Measurements from ENCODE around the gene VPS13D. TPM values are rescaled to one million over a fixed set of nuclear protein-coding genes. Genes with fewer than 3 reads are reported as not detected.
A peak's percentile ranks its signal among the peaks of the same experiment; 100 is the strongest.

Gene VPS13D
- total RNA-seq, 1 donor from 2014 or later = 105 TPM

GRCh38 chr1:12196641-12197482 lies 33.0 kb upstream of the VPS13D start:
- intact Hi-C loops (cut with DNase I) = no loop called here
- DNase-seq (ENCODE audit: missing footprints) = peak; percentile 89
- ATAC-seq = peak; percentile 73

- peak; percentile 46 for DNase-seq (ENCODE audit: missing footprints)
- intact Hi-C loops (cut with DNase I) = no loop called here
- ATAC-seq = no peak
Measured at GRCh38 chr1:12197483-12197880, 32.3 kb upstream of the VPS13D start.

GRCh38 chr1:12200208-12200607 lies 29.6 kb upstream of the VPS13D start:
- DNase-seq (ENCODE audit: missing footprints) (no peak), ATAC-seq (no peak)
- intact Hi-C loops (cut with DNase I) = no loop called here

- DNase-seq (ENCODE audit: missing footprints) (peak; percentile 22), ATAC-seq (no peak)
- intact Hi-C loops (cut with DNase I) = no loop called here
Measured at GRCh38 chr1:12201352-12202189, 28.3 kb upstream of the VPS13D start.

- DNase-seq (ENCODE audit: missing footprints) = peak; percentile 1
- ATAC-seq = no peak
- intact Hi-C loops (cut with DNase I) = no loop called here
Measured at GRCh38 chr1:12202190-12202497, 27.7 kb upstream of the VPS13D start.

- intact Hi-C loops (cut with DNase I) = no loop called here
- ATAC-seq (no peak), DNase-seq (ENCODE audit: missing footprints) (no peak)
Measured at GRCh38 chr1:12202577-12202976, 27.3 kb upstream of the VPS13D start.

GRCh38 chr1:12203216-12204007 lies 26.4 kb upstream of the VPS13D start:
- DNase-seq (ENCODE audit: missing footprints) = peak; percentile 11
- intact Hi-C loops (cut with DNase I) = no loop called here
- no peak for ATAC-seq

GRCh38 chr1:12204140-12204539 lies 25.7 kb upstream of the VPS13D start:
- ATAC-seq = no peak
- DNase-seq (ENCODE audit: missing footprints) = no peak
- intact Hi-C loops (cut with DNase I) = no loop called here

- intact Hi-C loops (cut with DNase I) = no loop called here
- DNase-seq (ENCODE audit: missing footprints) (peak; percentile 55), ATAC-seq (no peak)
Measured at GRCh38 chr1:12204754-12205658, 24.8 kb upstream of the VPS13D start.

GRCh38 chr1:12206238-12206637 lies 23.6 kb upstream of the VPS13D start:
- no peak for ATAC-seq
- no peak for DNase-seq (ENCODE audit: missing footprints)
- intact Hi-C loops (cut with DNase I) = no loop called here

GRCh38 chr1:12206792-12207424 lies 22.9 kb upstream of the VPS13D start:
- DNase-seq (ENCODE audit: missing footprints) = peak; percentile 39
- ATAC-seq = no peak

GRCh38 chr1:12208271-12208670 lies 21.6 kb upstream of the VPS13D start:
- intact Hi-C loops (cut with DNase I) = loop anchor here (1.0 kb wide), 1 partner anchor 83 kb away; no protein-coding TSS in a partner anchor
- DNase-seq (ENCODE audit: missing footprints) = peak; percentile 51

More at GRCh38 chr1:12206792-12207424, 22.9 kb upstream of the VPS13D start:
- intact Hi-C loops (cut with DNase I) = no loop called here

GRCh38 chr1:12208764-12209494 lies 20.9 kb upstream of the VPS13D start:
- DNase-seq (ENCODE audit: missing footprints) (peak; percentile 90), ATAC-seq (peak; percentile 91)
- intact Hi-C loops (cut with DNase I) = loop anchor here (1.0 kb wide), 1 partner anchor 84 kb away; no protein-coding TSS in a partner anchor

More at GRCh38 chr1:12208271-12208670, 21.6 kb upstream of the VPS13D start:
- ATAC-seq = no peak

GRCh38 chr1:12209495-12209832 lies 20.4 kb upstream of the VPS13D start:
- ATAC-seq = peak; percentile 11
- no peak for DNase-seq (ENCODE audit: missing footprints)
- intact Hi-C loops (cut with DNase I) = no loop called here

- no peak for ATAC-seq
- DNase-seq (ENCODE audit: missing footprints) = no peak
- intact Hi-C loops (cut with DNase I) = no loop called here
Measured at GRCh38 chr1:12215118-12215961, 14.5 kb upstream of the VPS13D start.

GRCh38 chr1:12219800-12220199 lies 10.0 kb upstream of the VPS13D start:
- intact Hi-C loops (cut with DNase I) = no loop called here
- no peak for ATAC-seq
- no peak for DNase-seq (ENCODE audit: missing footprints)

Measured in Right ventricle myocardium inferior (tissue), 1 donor.